WTC11 (cell line): ENCODE measurements around the gene ADK.

ENCODE experiments used
- AFF4 ChIP-seq: sonication (generic); formaldehyde crosslinking; IDR thresholded peaks from 2 replicates; pipeline ENCODE4 v1.8.1; 2023; ENCODE audit warnings: mild to moderate bottlenecking, missing genetic modification reagents, borderline replicate concordance
- CREB1 ChIP-seq: sonication (generic); formaldehyde crosslinking; IDR thresholded peaks from 2 replicates; pipeline ENCODE4 v1.8.0; 2023; ENCODE audit warnings: mild to moderate bottlenecking, missing genetic modification reagents
- CREM ChIP-seq: sonication (generic); formaldehyde crosslinking; IDR thresholded peaks from 2 replicates; pipeline ENCODE4 v1.8.1; 2022; ENCODE audit warnings: mild to moderate bottlenecking, missing genetic modification reagents, moderate library complexity
- CTCF ChIP-seq: fragments of 200-600 bp; IDR thresholded peaks from 2 replicates; pipeline ENCODE4 v1.8.0; 2022; ENCODE audit warnings: antibody characterized with exemption
- MAX ChIP-seq: sonication (generic); formaldehyde crosslinking; IDR thresholded peaks from 2 replicates; pipeline ENCODE4 v1.8.0; 2022; ENCODE audit warnings: mild to moderate bottlenecking, missing genetic modification reagents
- NR1H2 ChIP-seq: sonication (generic); formaldehyde crosslinking; IDR thresholded peaks from 2 replicates; pipeline ENCODE4 v1.9.0; 2021; ENCODE audit warnings: mild to moderate bottlenecking, moderate library complexity, missing genetic modification reagents
- PREB ChIP-seq: sonication (generic); formaldehyde crosslinking; IDR thresholded peaks from 2 replicates; pipeline ENCODE4 v1.8.1; 2022; ENCODE audit warnings: mild to moderate bottlenecking, missing genetic modification reagents, moderate library complexity, borderline replicate concordance
- ZNF138 ChIP-seq: sonication (generic); formaldehyde crosslinking; conservative IDR thresholded peaks from 2 replicates; pipeline ENCODE4 v1.8.1; 2022; ENCODE audit warnings: mild to moderate bottlenecking, moderate library complexity, missing genetic modification reagents

GRCh38 chr10:74342991-74343390 lies 192.0 kb downstream of the ADK start:
- no peak for TF ChIP-seq CREM (CRISPR knock-in tag)
- no peak for TF ChIP-seq CTCF
- TF ChIP-seq NR1H2 (CRISPR knock-in tag), result no peak
- TF ChIP-seq MAX, result no peak
- TF ChIP-seq CREB1 (CRISPR knock-in tag), result no peak
- no peak for TF ChIP-seq AFF4 (CRISPR knock-in tag)
- TF ChIP-seq ZNF138 (CRISPR knock-in tag), result no peak
- TF ChIP-seq PREB (CRISPR knock-in tag), result no peak
